OCI-M2 (cell line): ENCODE results near the gene CACNA1I.

ENCODE experiments used
- DNase-seq: peaks from one replicate; lab custom pipeline; 2025; ENCODE audit not compliant: unreplicated experiment; lab: John Stamatoyannopoulos, UW

Gene CACNA1I

GRCh38 chr22:39621826-39622225 lies 51.3 kb downstream of the CACNA1I start:
- no peak for DNase-seq

- DNase-seq, result no peak
Observed at GRCh38 chr22:39622881-39623367, 52.4 kb downstream of the CACNA1I start.

- DNase-seq, result no peak
Observed at GRCh38 chr22:39623603-39624500, 53.3 kb downstream of the CACNA1I start.

- no peak for DNase-seq
Observed at GRCh38 chr22:39624501-39624821, 53.9 kb downstream of the CACNA1I start.

- DNase-seq, result no peak
Observed at GRCh38 chr22:39625569-39626537, 55.3 kb downstream of the CACNA1I start.

GRCh38 chr22:39627208-39627607 lies 56.7 kb downstream of the CACNA1I start:
- DNase-seq, result no peak

GRCh38 chr22:39627865-39628562 lies 57.5 kb downstream of the CACNA1I start:
- DNase-seq, result no peak

GRCh38 chr22:39628563-39629080 lies 58.1 kb downstream of the CACNA1I start:
- DNase-seq, result no peak

GRCh38 chr22:39629851-39630250 lies 59.3 kb downstream of the CACNA1I start:
- no peak for DNase-seq

- DNase-seq, result no peak
Observed at GRCh38 chr22:39630721-39631120, 60.2 kb downstream of the CACNA1I start.

- DNase-seq, result no peak
Observed at GRCh38 chr22:39631381-39632286, 61.1 kb downstream of the CACNA1I start.

GRCh38 chr22:39634530-39635405 lies 64.2 kb downstream of the CACNA1I start:
- DNase-seq, result no peak

GRCh38 chr22:39635719-39636118 lies 65.2 kb downstream of the CACNA1I start:
- no peak for DNase-seq

- DNase-seq, result no peak
Observed at GRCh38 chr22:39638958-39639357, 68.4 kb downstream of the CACNA1I start.

GRCh38 chr22:39641660-39642310 lies 71.2 kb downstream of the CACNA1I start:
- DNase-seq, result no peak

- no peak for DNase-seq
Observed at GRCh38 chr22:39643311-39644083, 72.9 kb downstream of the CACNA1I start.

- no peak for DNase-seq
Observed at GRCh38 chr22:39645532-39645931, 75.0 kb downstream of the CACNA1I start.
